SK-N-MC (cell line): Measurements from ENCODE around the gene AJAP1.

ENCODE experiments used
- EZH2 ChIP-seq: fragments of 200-600 bp; sonication (generic); IDR thresholded peaks from one replicate; pipeline ENCODE4 v1.6.1; 2017; ENCODE audit warnings: antibody characterized with exemption
- POLR2AphosphoS5 ChIP-seq: IDR thresholded peaks from 2 replicates; pipeline ENCODE4 v1.6.1; 2012; ENCODE audit warnings: mild to moderate bottlenecking, low read depth, low read length, borderline replicate concordance

DNA sequence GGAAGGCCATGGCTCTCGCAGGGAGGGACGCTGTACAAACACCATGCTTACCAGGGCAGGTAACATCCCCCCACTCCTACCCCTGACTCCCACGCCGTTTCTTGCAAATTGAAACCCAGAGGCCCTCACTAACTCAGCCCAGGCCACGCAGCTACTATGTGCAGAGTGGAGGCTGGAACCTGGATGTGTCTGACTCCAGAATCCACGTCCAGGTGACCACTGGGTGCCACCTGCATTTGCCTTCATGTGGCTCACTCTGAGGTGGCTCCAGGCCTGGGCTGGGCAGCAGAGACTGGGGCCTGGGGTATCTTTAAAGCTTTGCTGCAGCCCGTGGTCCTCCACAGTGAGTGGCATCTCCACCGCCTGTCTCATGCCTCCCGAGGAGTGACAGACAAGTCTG lies 29.6 kb upstream of the AJAP1 start:
- no peak for TF ChIP-seq EZH2
- TF ChIP-seq POLR2AphosphoS5, result no peak
